Measurements from ENCODE around the gene ANKS1B.

ANKS1B gene

DNA sequence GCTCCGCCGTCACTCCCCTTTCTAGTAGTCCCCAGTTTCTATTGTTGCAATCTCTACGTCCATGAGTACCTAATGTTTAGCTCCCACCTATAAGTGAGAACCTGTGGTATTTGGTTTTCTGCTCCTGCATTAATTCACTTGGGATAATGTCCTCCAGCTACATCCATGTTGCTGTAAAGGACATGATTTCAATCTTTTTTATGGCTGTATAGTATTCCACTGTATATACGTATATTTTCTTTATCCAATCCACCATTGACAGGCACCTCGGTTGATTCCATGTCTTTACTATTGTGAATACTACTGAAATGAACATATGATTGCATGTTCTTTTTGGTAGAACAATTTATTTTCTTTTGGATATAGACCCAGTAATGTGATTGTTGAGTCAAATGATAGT is 114.7 kb downstream of the ANKS1B start:
- CTCF ChIA-PET: no interaction called here
- POLR2A ChIA-PET: no interaction called here
- TF ChIP-seq, protein P1, sequence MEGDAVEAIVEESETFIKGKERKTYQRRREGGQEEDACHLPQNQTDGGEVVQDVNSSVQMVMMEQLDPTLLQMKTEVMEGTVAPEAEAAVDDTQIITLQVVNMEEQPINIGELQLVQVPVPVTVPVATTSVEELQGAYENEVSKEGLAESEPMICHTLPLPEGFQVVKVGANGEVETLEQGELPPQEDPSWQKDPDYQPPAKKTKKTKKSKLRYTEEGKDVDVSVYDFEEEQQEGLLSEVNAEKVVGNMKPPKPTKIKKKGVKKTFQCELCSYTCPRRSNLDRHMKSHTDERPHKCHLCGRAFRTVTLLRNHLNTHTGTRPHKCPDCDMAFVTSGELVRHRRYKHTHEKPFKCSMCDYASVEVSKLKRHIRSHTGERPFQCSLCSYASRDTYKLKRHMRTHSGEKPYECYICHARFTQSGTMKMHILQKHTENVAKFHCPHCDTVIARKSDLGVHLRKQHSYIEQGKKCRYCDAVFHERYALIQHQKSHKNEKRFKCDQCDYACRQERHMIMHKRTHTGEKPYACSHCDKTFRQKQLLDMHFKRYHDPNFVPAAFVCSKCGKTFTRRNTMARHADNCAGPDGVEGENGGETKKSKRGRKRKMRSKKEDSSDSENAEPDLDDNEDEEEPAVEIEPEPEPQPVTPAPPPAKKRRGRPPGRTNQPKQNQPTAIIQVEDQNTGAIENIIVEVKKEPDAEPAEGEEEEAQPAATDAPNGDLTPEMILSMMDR (IDR thresholded peaks at IDR 0.05; ENCODE audit: control extremely low read depth, extremely low read depth, low read depth, missing control alignments): no peak
- no peak for DNase-seq (ENCODE audit: extremely low spot score)

DNA sequence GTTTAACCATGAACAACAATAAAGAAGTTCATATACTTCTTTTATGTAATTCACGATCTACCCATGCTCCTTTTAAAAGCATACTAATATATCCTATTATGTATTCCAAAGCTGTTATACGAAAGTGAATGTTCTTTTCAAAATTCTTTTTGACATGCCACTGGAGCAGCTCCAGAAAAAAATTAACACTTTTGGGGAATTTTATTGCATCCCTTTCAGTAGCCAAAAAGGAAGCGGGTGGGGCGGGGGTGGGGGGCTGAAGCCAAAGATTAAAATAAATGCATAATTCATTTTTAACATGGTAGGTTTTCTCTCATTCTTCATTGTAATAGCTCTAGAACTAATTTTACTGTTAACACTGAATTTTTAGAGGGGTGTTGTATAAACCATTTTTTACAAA is 123.0 kb downstream of the ANKS1B start:
- DNase-seq (ENCODE audit: extremely low spot score): no peak
- ChIA-PET POLR2A (no interaction called here), CTCF (interaction anchor here (0.7 to 1.3 kb wide), 3 partner anchors 10 to 22 kb away, joined by 3 read pairs; no protein-coding TSS in a partner anchor)
- TF ChIP-seq, protein P1 (IDR thresholded peaks at IDR 0.05; ENCODE audit: control extremely low read depth, extremely low read depth, low read depth, missing control alignments): no peak

DNA sequence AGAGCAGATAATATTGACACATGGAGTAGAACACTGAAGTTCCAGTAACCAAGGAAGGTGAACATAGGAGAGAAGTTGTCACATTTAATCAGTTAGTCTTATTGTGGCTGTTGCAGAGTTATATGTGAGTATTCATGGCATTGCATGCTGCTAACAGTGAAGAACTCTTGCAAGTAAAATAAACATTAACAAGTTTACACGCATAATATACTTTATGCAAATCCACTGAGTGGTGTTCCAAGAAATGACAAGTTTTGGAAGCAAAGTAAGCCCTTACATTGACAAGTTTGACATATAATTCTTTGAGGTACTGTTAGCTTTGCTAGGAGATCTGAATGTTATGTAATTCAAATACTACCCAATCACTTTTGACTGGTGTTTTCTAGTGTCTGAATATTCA is 125.6 kb downstream of the ANKS1B start:
- no peak for DNase-seq (ENCODE audit: extremely low spot score)
- ChIA-PET POLR2A (no interaction called here), CTCF (no interaction called here)
- TF ChIP-seq, protein P1 (IDR thresholded peaks at IDR 0.05; ENCODE audit: control extremely low read depth, extremely low read depth, low read depth, missing control alignments): no peak

DNA sequence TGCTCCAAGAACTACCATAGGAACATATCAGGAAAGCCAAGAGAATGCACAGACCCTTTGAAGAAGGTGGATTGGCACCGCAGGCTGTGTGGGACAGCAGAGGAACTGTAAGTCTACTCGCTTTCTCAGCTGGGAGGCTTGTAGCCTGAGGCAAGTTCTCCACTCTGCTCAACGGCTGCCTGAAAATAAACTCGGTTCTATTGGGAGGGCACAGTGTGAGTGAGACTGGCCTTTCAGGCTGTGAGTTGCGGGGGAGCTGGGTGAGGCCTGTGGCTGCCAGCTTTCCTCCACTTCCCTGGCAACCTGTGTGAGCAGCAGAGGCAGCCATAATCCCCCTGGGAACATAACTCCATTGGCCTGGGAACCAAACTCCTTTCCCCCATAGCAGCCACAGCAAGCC is 132.1 kb downstream of the ANKS1B start:
- POLR2A ChIA-PET: no interaction called here
- CTCF ChIA-PET: interaction anchor here (1.1 kb wide), 1 partner anchor 12 kb away, joined by 3 read pairs; no protein-coding TSS in a partner anchor
- TF ChIP-seq, protein P1 (IDR thresholded peaks at IDR 0.05; ENCODE audit: control extremely low read depth, extremely low read depth, low read depth, missing control alignments): no peak
- DNase-seq (ENCODE audit: extremely low spot score): no peak

DNA sequence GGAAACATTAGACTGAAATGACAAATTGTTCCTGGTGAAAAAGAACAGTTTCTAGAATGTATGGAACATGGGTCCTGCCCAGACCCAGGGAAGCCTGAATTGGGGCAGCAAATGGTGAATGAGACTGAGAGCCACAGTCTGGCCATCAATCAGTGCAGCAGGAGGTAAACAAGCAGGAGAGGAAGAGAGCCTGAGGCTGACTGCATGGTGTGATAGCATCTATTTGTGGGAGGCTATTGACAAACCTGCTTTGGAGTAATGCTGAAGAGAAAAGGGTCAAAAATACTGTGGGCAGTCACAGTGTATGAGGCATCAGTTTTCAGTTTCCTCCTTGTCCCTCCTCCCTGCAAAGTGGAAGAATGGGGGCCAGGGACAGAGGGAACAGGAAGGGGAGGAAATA is 136.8 kb downstream of the ANKS1B start:
- no peak for DNase-seq (ENCODE audit: extremely low spot score)
- POLR2A ChIA-PET: no interaction called here
- TF ChIP-seq, protein P1 (IDR thresholded peaks at IDR 0.05; ENCODE audit: control extremely low read depth, extremely low read depth, low read depth, missing control alignments): no peak
- CTCF ChIA-PET: no interaction called here

DNA sequence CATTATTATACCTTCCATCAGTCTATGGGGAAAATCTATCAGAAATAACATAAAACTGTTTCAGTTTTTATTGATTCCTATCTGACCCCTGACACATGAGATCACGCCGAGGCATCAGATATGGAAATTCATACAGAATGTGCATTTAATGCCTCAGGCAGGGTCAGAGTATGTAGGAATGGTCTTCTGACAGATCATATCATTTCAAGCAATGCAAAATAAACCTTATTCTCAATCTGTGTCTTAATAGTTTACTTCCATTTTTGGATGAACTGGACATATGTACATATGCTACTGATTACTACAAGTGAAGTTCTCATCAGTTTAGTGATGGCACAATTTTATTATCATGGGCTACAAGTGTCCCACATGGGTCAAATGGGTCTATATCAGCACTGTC is 150.0 kb downstream of the ANKS1B start:
- DNase-seq (ENCODE audit: extremely low spot score): no peak
- POLR2A ChIA-PET: no interaction called here
- TF ChIP-seq, protein P1 (IDR thresholded peaks at IDR 0.05; ENCODE audit: control extremely low read depth, extremely low read depth, low read depth, missing control alignments): no peak
- CTCF ChIA-PET: no interaction called here

DNA sequence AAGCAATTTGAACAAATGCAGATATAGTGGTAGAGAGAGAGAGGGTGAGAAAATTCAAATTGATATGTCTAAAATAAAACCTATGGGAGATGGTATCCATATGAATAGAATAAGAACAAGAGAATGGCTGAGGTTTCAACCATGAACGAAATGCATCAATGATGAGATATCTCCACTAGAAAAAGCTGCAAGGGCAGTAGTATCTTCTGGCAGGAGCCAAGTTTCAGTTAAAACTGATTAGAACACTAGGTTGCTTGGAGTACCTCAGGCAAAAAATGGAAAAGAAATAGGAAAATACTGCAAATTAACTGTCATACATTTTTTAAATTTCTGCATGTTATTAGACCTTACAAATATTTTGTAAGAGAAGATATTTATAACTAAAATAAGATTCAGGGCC is 151.3 kb downstream of the ANKS1B start:
- ChIA-PET POLR2A (no interaction called here), CTCF (no interaction called here)
- no peak for DNase-seq (ENCODE audit: extremely low spot score)
- TF ChIP-seq, protein P1 (IDR thresholded peaks at IDR 0.05; ENCODE audit: control extremely low read depth, extremely low read depth, low read depth, missing control alignments): no peak

Measured in GM10248 (cell line).